Measurements from ENCODE around the gene TMTC4. TPM values are rescaled to one million over a fixed set of nuclear protein-coding genes. Genes with fewer than 3 reads are reported as not detected.

TMTC4 gene
- total and polyA plus RNA-seq, 7 donors = 3.6 to 16.9 (median 8.6) TPM

DNA sequence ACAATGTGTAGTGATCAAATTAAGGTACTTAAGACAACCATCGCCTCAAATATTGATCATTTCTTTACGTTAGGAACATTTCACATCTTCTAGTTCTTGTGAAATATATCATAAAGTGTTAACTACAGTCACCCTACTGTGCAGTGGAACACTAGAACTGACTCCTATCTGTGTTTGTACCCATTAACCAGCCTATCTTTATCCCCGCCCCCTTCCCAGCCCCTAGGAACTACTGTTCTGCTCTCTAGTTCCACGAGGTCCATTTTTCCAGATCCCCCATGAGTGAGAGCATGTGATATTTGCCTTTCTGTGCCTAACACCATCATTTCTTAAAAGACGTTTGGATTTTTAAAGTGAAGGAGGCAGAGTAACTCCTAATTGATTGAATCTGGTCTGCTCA lies 61.6 kb downstream of the TMTC4 start:
- TF ChIP-seq, protein P1, sequence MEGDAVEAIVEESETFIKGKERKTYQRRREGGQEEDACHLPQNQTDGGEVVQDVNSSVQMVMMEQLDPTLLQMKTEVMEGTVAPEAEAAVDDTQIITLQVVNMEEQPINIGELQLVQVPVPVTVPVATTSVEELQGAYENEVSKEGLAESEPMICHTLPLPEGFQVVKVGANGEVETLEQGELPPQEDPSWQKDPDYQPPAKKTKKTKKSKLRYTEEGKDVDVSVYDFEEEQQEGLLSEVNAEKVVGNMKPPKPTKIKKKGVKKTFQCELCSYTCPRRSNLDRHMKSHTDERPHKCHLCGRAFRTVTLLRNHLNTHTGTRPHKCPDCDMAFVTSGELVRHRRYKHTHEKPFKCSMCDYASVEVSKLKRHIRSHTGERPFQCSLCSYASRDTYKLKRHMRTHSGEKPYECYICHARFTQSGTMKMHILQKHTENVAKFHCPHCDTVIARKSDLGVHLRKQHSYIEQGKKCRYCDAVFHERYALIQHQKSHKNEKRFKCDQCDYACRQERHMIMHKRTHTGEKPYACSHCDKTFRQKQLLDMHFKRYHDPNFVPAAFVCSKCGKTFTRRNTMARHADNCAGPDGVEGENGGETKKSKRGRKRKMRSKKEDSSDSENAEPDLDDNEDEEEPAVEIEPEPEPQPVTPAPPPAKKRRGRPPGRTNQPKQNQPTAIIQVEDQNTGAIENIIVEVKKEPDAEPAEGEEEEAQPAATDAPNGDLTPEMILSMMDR (IDR thresholded peaks at IDR 0.05) = no peak
- no peak for TF ChIP-seq POLR2AphosphoS5 (IDR thresholded peaks at IDR 0.05)
- no peak for TF ChIP-seq POLR2A (IDR thresholded peaks at IDR 0.05)
- no peak for TF ChIP-seq EP300 (IDR thresholded peaks at IDR 0.05)
- no peak for DNase-seq
- Histone ChIP-seq H3K27me3 (no peaks in the 10 kb centered on the region), H3K9me3 (no peaks in the 10 kb centered on the region), H3K36me3 (peaks cover 0 to 17% (median 0%) of the 10 kb centered on the region in 4 donors), H3K27ac (no peak overlapping the region), H3K4me3 (no peak overlapping the region), H3K4me1 (peaks cover 0 to 6% (median 2%) of the 10 kb centered on the region in 4 donors)
- WGBS, 2 donors = 89 to 93% methylated on average over 5 of the region's 5 CpGs
- intact Hi-C loops (cut with DNase I) = no loop called here

DNA sequence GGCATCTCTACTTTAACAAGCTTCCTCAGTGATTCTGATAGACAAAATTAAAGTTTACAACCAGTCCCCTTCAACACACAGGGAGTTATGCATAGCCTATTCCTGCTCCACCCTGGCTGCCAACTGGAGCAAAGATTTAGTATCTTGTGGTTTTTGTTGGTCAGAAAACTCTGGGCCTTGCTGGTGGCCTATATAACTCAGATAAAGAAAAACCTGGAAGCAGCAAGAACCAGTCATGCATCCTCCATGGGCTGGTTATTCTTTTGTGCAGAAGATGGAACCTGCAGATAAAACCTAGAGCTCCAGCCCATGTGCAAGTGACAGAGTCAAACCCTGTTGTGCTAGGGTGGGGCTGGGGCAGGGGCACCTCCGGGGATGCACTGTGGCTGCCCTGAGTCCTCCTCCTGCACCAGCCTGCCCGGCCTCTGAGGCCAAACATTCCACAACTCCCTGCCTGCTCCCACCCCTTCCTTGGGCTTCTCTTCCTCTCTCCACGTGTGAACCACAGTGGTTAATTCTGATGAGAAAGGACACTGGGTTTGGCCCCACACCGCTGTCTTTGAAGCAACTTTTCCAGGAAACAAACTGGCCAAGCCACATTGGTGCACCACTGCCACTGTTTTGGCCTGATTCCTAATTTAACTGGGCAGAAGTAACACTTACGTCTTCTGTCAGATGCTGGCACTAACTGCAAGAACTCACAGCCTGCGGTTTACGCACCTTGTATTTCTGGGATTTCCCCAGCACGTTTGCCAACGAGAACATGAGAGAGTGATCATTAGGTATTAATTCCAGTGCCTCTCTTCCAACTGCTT lies 62.7 kb downstream of the TMTC4 start:
- H3K4me3 ChIP-seq = no peak overlapping the region
- intact Hi-C loops (cut with DNase I) = no loop called here
- no peak for TF ChIP-seq POLR2A (IDR thresholded peaks at IDR 0.05)
- H3K27ac ChIP-seq = no peak overlapping the region
- DNase-seq = no peak
- H3K4me1 ChIP-seq = peaks cover 0 to 6% (median 2%) of the 10 kb centered on the region in 4 donors
- peaks cover 0 to 21% (median 0%) of the 10 kb centered on the region in 4 donors for H3K36me3 ChIP-seq
- WGBS, 2 donors = 69 to 81% methylated on average over 9 of the region's 9 CpGs
- H3K27me3 ChIP-seq = no peaks in the 10 kb centered on the region
- H3K9me3 ChIP-seq = no peaks in the 10 kb centered on the region

DNA sequence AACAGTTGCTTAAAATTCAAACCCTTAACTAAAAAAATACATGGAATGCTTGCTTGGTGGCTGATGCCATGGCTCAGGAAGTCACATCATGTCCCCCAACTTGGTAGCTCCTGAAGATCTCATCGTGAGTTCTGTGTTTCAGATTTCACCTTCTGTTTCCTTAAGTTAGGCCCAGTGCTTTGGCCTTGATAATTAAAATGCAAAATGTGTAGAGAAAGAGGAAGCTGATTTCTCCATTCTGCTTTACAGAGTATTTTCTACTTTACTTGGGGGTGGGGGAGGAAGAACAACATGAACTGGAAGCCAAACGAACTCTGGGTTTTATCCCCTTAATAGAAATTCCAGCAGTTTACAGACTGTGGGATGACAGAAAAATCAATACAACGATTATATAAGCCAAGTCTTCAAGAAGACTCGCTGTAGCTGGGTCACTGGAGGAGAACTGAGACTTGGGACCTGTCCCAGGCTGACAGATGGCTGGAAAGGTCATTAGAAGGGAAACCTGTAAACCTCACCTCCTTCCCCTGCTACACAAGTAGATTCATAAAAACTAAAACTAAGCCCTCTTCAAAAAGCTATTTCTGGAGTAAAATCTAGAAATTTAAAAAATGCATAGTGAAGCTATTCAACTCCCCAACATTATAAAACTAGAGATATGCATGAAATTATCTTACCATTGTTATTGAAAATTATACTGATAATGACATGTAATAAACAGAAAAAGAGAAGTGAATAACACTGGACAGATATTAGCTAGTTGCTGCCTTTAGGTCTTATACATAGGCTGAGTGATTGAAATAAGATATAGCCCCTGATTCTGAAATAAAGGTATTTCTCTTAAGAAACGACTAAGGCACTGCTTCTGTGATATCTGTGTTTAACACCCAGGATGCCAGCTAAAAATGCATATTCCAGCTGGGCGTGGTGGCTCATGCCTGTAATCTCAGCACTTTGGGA lies 63.9 kb downstream of the TMTC4 start:
- Histone ChIP-seq H3K4me3 (no peak overlapping the region), H3K36me3 (peaks cover 0 to 22% (median 0%) of the 10 kb centered on the region in 4 donors), H3K9me3 (no peaks in the 10 kb centered on the region), H3K27me3 (no peaks in the 10 kb centered on the region), H3K4me1 (peaks cover 0 to 6% (median 2%) of the 10 kb centered on the region in 4 donors), H3K27ac (no peak overlapping the region)
- intact Hi-C loops (cut with DNase I) = no loop called here
- 56 to 73% methylated on average over 6 of the region's 6 CpGs for WGBS, 2 donors
- TF ChIP-seq EP300 (IDR thresholded peaks at IDR 0.05) (no peak), POLR2AphosphoS5 (IDR thresholded peaks at IDR 0.05) (no peak), POLR2A (IDR thresholded peaks at IDR 0.05) (no peak)
- TF ChIP-seq, protein P1 (IDR thresholded peaks at IDR 0.05) = no peak
- DNase-seq = no peak

DNA sequence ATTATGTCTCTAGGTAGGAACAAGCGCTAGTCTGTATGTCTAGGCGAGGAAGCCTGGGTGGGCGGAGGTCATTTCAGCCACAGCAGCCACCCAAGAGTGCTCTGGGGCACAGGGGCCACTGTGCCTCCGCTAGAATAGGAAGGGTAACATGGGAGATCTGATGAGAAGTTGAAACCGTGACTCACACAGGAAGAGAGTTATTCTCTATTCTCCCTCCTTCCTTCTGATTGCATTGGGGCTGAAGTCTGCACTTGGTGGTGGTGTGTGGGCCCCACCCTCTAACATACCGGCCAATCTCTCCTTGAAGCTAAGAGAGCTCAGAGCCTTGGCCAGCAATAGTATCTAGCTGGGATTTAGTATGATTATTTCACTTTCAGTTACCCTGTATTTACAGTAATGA lies 65.7 kb downstream of the TMTC4 start:
- H3K36me3 ChIP-seq = peaks cover 0 to 22% (median 0%) of the 10 kb centered on the region in 4 donors
- no peak overlapping the region for H3K4me3 ChIP-seq
- no peak for DNase-seq
- intact Hi-C loops (cut with DNase I) = no loop called here
- 58 to 64% methylated on average over 6 of the region's 6 CpGs for WGBS, 2 donors
- TF ChIP-seq POLR2AphosphoS5 (IDR thresholded peaks at IDR 0.05) = no peak
- TF ChIP-seq EP300 (IDR thresholded peaks at IDR 0.05) = no peak
- TF ChIP-seq POLR2A (IDR thresholded peaks at IDR 0.05) = no peak
- TF ChIP-seq, protein P1 (IDR thresholded peaks at IDR 0.05) = no peak
- peaks cover 0 to 6% (median 2%) of the 10 kb centered on the region in 4 donors for H3K4me1 ChIP-seq
- no peaks in the 10 kb centered on the region for H3K27me3 ChIP-seq
- no peak overlapping the region for H3K27ac ChIP-seq
- H3K9me3 ChIP-seq = no peaks in the 10 kb centered on the region

DNA sequence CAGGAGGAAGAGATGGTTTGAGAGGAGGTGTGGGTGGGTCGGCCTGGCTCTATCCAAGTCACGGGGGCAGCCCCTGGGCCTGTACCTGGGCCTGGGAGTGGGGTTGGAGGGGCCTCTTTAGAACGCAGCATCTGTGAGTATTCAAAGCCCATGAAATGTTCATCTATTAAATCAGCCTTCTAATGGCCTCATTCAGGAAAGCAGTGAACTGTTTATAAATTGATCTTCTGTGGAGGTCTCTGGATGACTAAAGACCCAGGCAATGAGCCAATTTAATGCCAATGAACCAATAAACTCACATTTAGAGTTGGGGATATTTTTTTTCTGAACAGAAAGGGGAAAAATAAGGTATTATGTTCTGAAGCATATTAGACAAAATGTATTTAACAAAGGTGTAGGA lies 66.1 kb downstream of the TMTC4 start:
- no peak overlapping the region for H3K27ac ChIP-seq
- no peaks in the 10 kb centered on the region for H3K27me3 ChIP-seq
- intact Hi-C loops (cut with DNase I) = no loop called here
- DNase-seq = no peak
- TF ChIP-seq POLR2AphosphoS5 (IDR thresholded peaks at IDR 0.05) (no peak), POLR2A (IDR thresholded peaks at IDR 0.05) (no peak), EP300 (IDR thresholded peaks at IDR 0.05) (no peak)
- TF ChIP-seq, protein P1 (IDR thresholded peaks at IDR 0.05) = no peak
- no peak overlapping the region for H3K4me3 ChIP-seq
- no peaks in the 10 kb centered on the region for H3K9me3 ChIP-seq
- WGBS, 2 donors = 98% methylated on average over 3 of the region's 3 CpGs
- peaks cover 0 to 22% (median 0%) of the 10 kb centered on the region in 4 donors for H3K36me3 ChIP-seq
- H3K4me1 ChIP-seq = peaks cover 0 to 6% (median 2%) of the 10 kb centered on the region in 4 donors
